Hepatic stellate cell (primary cell): ENCODE measurements around the gene SLC26A3.
"Not testable (repeated sequence)": the region's sequence is repeated elsewhere in the genome, so short reads cannot be mapped to it uniquely, and the experiment has no call there.

Experiments used
- DNase-seq: peaks from one replicate; pipeline ENCODE4 v3.0.0; 2011; ENCODE audit warnings: low spot score

SLC26A3 gene

DNA sequence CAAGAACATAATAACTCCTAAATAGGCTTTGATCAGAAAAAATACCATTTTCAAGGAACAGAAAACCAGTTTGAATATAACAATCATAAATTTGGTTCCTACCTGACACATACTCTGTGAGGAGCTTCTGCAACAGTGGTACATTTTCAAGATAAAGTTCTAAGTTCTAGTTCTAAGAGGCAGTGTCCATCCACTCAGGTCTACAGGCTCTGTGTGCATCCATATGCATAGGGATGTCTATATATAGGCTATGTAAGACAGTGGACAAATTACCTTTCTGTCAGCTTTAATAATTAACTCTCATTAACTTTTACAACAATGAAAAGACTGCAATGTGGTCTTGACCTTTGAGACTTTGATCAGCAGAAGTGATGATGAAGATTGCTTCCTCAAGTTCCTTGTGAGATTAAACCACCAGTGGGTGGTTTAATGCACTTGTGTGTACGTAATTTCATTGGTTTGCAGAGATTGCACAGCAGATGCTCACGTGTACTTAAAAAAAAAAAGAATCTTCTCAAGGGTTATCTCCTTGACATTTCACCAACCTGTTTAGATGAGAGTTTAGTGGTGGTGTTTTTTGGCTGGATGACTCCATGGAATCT lies at the start of gene SLC26A3:
TSS of gene SLC26A3 (minus strand) at position 215 of the 602 bp plus-strand sequence. CDS start 8,714 bp downstream, outside the sequence.
- DNase-seq, result no peak

DNA sequence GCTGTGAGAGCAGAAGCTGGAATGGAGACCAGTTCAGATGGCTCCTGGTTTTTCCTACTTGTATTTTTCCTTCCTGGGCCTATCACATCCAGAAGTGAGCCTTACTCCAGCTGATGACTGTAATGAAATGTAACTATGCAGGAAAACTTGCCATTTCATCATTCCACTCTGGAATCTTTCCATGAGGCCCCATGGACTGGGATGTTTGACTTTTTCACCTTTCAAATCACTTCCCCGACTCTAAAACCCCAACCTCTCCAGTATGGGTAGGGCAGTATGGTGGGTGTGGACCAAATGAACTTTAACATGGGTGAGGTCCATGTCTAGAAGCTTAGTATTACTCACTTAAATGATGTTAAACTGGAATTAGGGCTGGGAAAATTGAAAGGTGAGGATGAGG lies 47.6 kb upstream of the SLC26A3 start:
- DNase-seq, result no peak

DNA sequence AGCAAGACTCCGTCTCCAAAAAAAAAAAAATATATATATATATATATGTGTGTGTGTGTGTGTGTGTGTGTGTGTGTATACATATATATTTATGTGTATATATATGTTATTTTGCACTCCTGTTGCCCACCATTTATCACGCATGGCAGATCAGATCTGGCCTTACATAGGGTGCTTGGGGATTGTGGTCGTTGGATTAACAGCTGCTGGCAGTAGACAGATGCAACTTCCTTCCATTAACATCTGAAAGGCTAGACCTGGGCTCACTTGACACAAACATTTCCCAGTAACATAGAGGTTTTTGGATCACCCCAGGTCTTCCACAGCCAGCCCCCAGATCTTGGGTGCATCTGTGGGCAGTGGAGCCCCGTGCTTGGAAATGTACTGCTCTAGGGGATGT lies 47.2 kb upstream of the SLC26A3 start:
- DNase-seq, result no peak

DNA sequence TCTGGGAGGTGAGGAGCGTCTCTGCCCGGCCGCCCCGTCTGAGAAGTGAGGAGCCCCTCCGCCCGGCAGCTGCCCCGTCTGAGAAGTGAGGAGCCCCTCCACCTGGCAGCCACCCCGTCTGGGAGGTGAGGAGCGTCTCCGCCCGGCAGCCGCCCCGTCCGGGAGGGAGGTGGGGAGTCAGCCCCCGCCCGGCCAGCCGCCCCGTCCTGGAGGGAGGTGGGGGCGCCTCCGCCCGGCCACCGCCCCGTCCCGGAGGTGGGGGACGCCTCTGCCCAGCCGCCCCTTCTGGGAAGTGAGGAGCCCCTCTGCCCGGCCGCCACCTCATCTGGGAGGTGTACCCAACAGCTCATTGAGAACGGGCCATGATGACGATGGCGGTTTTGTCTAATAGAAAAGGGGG lies 45.2 kb upstream of the SLC26A3 start:
- DNase-seq, result not testable (repeated sequence)

DNA sequence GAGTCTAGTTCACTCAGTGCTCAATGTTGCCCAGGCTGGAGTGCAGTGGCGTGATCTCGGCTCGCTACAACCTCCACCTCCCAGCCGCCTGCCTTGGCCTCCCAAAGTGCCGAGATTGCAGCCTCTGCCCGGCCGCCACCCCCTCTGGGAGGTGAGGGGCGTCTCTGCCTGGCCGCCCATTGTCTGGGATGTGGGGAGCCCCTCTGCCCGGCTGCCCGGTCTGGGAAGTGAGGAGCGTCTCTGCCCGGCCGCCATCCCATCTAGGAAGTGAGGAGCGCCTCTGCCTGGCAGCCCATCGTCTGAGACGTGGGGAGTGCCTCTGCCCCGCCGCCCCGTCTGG lies 44.8 kb upstream of the SLC26A3 start:
- not testable (repeated sequence) for DNase-seq

DNA sequence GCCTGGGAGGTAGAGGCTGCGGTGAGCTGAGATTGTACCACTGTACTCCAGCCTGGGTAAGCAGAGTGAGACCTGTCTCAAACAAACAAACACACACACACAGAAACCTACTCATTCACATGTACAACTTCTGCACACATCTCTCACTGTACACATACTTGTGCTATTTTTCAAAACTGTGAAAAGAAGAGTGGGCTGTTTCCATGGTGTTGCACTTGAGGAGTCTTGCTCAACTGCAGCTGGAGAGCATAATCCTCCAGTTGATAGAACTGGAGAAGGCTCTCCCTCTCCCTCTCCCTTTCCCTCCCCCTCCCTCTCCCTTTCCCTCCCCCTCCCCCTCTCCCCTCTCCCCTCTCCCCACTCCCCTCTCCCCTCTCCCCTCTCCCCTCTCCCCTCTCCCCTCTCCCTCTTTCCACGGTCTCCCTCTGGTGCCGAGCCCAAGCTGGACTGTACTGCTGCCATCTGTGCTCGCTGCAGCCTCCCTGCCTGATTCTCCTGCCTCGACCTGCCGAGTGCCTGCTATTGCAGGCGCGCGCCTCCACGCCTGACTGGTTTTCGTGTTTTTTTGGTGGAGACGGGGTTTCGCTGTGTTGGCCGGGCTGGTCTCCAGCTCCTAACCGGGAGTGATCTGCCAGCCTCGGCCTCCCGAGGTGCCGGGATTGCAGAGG lies 44.3 kb upstream of the SLC26A3 start:
- DNase-seq, result no peak

DNA sequence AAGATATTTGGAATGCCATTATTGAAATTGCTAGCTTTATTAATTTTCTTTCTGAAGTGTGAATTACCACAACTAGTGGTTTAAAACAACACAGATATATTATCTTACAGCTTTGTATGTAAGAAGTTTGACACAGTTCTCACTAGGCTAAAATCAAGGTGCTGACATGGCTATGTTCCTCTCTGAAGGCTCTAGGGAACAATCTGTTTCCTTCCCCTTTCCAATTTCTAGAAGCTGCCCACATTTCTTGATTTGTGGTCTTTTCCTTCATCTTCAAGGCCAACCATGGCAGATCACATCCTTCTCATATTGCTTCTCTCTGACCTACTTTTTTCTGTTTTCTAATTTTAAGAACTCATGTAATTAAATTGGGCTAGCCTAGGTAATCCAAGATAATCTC lies 43.3 kb upstream of the SLC26A3 start:
- DNase-seq, result no peak

DNA sequence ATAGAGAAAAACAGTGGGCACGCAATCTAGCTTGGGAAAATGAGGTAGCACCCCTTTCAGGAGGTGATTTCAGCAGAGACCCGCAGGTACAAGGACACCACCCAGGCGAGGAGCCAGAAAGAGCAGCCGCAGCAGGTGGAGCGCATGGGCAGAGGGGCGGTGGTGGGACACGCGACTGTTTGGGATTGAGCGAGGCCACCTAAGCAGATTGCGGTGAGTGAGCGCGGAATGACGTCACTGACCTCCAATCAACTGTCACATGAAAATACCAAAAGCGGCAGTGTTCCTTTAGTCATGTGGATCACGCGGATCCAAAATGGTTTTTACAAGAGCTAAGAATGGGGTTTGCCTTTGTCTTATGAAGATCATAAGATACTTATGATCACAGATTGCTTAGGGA lies 40.2 kb upstream of the SLC26A3 start:
- DNase-seq, result no peak

DNA sequence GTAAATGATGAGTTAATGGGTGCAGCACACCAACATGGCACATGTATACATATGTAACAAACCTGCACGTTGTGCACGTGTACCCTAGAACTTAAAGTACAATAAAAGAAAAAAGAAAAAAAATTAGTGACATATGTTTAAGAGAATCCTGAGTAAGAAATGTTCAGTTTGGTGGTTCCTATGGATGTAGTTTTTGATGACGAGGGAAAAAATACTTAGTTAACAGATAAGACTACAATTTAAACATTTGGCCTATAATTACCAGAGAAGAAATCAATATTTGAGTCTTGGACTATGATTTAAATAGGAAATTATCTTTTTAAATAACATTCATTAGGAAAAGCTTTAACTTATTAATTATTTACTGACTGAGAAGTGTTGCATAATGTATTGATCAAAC lies 39.2 kb upstream of the SLC26A3 start:
- no peak for DNase-seq

DNA sequence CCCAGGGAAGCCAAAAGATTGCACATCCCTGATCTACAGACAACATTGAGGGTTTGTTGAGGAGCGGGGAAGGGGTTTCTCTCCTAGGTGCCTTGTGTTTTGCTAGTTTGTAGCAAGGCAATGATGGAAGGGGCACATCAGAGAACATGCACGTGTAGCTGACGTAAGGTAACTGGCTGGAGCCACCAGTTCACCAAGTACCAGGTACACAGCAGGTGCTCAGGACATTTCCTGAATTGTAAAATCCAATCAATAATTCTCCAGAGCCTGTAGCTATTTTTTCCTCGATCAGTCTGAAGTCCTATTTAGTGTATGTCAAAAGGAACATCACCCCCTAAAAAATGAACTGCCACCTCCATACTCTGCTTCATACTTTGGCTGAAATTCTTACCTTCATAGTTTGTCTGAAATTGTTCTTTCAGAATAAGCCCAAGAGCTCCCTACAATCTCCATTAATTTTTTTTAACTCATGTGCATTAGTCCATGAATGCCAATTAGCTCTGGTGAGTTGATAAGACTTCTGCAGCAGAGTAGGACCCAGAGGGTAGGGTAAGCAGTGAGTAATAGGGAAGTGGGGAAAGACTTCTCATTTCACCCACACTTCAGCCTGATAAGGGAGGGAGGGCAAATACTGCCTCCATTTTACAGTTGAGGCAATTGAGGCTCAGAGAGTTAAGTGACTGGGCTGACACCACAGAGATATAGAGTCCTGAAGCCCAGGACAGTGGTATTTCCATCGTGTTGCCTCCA lies 36.0 kb upstream of the SLC26A3 start:
- DNase-seq, result no peak

DNA sequence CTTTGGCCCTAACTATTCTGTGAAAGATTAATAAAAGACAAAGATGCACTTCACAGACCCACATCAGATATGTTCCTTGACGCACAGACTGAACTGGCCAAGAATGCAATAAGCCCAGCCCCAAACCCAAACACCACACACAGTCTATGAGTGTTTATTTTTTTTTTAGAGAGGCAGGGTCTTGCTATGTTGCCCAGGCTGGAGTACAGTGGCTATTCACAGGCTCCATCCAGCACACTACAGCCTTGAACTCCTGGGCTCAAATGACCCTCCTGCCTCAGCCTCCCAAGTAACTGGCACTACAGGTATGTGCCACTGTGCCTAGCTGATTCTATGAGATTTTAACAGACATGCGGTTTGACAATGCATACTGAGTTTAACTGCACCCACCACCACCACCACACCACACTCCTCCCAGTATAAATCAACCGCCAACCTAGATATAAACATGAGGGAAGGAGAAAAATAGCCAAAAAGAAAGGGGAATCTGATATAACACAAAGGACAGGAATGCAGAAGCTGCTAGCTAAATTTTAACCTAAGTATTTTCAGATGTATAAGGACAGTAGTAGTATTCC lies 35.1 kb upstream of the SLC26A3 start:
- no peak for DNase-seq

DNA sequence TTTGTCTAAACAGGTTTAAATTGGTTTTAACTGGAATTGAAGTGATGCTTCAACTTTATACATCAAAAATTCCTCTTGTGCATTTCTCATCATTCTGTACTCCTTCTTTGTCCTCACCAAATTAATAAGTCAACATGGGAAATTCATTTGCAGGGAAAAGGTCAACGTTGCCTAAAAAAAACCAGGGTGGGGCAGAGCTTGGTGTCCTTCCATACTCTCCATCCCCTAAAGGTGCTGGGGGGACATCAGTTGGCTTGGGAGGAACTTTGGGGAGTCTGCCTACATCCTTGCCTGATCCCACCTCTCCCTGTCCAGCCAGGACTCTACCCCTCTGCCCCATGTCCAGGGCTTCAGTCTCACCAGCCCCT lies 34.1 kb upstream of the SLC26A3 start:
- DNase-seq, result no peak

DNA sequence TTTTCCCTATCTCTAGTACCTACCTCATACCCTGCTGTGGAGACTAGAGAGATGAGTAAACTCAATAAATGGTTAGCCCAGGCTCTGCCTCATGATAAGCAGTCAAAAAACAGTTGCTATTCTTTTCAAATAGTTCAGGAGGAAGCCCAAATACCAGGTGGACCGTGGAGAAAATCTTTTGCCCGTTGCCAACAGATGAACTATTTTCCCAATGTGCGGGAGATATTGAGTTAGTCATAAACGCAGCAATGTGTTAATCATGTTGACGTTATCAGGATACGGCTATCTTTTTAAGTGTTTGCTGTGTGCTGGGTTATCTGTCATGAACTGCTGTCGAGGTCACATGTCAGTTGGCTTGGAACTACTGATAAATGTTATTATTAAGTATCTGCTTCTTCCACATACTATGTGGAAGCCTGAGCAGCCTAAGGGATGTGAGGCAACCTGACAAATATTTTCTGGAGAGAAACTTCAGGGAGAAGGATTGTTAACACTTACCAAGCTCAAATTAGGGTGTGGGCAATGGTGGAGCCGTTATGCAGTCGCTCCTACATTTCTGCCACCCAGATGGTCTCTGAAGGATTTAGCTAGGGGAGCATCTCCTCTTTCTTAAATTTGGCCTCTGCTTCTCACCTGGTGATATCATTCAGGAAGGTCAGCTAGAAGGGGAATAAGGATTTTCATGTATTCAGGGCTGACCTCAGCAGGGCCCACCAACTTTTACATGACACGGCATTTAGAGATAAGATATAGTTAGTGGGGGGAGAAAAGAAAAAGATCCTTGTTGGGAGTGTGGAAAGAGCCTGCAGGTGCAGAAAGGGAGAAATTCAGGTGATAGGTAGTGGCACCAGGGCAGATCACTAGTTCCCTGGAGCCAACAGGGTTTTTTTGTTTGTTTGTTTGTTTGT lies 33.5 kb upstream of the SLC26A3 start:
- DNase-seq, result no peak

DNA sequence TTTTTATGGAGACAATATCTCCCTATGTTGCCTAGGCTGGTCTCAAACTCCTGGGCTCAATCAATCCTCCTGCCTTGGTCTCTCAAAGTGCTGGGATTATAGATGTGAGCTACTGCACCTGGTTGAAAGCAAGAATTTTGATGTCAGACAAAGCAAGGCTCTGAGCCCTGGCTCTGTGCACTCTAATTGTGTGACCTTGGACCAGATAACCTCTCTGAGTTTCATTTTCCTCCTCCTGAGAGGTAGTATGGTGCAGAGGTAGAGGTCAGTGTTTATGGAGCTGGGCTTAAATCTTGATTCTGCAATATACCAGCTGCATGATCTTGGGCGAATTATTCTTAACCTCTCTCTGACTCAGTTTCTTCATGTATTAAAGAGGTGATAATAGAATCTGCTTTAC lies 31.4 kb upstream of the SLC26A3 start:
- DNase-seq, result no peak

DNA sequence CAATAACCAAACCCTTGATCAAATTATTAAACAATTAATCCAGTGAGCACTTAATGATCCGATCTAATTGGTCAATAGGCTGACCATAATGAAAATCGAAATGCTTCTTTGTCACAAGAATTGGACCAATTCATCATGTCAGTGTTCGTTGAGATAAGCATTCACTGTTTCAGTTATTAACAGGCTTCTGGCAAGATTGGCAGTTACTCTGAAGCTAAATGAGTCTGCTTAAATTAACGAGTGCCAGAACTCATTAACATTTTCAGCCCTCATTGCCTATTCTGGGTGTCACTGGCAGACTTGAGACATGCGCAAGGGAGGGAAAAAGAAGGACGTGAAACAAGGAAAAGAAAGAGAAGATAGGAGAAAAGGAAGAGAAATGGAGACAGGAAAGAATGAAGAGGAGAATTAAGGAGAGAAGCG lies 30.7 kb upstream of the SLC26A3 start:
- DNase-seq, result no peak

DNA sequence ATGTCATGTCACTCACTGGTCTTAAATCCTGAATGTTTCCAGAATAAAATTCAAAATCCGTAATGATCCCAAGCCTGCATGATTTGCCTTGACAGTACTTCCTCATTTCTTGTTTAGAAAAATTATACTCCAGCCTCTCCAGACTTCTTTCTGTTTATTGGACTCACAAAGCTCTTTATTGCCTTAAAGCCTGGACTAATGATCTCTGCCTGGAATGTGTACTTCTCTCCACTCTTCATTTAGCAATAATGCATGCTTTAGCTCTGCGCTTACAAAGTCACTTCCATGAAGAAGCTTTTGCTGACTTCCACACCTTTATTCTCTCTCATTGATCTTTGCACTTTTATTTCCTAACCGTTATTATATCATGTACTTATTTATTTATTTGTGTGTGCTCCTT lies 27.4 kb upstream of the SLC26A3 start:
- DNase-seq, result no peak

DNA sequence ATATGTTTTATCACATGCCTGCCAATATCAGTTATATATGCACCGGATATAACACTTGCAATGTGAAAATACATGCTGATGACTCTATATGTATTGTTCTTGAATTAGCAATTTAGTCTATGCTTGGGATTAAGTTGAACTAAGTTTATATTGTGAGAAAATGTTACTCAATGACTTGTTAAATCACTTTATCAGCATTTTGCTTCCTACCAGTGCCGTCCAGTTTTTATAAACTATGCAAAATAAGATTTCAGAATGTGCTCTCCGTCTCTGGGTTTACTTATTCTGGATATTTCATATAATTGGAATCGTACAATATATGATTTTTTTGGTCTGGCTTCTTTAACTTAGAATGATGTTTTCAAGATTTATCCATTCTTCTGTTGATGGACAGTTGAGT lies 25.5 kb upstream of the SLC26A3 start:
- no peak for DNase-seq

DNA sequence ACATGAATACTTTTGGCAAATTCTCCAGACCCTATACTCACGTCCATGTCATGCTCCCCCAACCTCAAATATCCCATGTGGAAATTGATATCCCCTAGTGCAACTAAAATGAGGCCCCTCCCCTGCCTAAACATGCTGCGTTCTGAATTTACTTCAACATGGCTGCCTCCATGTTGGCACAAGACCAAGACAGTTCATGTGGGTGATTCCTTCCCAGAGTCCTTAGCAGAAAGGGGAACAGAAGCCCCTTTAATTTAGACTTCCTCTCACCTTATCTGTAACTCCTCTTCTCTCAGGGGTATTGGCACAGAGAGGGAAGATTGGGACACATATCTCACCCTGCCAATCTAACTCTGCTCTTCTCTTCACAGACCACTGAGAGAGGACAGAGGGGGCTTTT lies 24.5 kb upstream of the SLC26A3 start:
- DNase-seq, result no peak

DNA sequence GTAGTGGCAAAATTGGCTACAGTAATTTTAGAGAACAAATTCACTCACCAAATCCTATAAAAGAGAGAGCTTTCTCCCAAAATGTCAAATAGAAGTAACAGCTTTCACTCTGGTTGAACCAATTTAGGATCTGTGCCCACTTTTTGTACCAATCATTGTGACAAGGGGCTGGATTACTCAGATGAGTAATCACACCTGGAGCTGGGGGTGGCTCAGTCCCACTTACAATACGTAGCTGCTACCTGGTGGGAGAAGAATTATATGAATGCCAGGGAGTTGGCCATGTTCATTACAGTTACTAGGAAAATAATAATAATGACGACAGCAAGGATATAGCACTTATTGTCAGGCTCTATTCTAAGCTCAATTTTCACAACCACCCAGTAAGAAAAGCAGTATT lies 23.4 kb upstream of the SLC26A3 start:
- no peak for DNase-seq

DNA sequence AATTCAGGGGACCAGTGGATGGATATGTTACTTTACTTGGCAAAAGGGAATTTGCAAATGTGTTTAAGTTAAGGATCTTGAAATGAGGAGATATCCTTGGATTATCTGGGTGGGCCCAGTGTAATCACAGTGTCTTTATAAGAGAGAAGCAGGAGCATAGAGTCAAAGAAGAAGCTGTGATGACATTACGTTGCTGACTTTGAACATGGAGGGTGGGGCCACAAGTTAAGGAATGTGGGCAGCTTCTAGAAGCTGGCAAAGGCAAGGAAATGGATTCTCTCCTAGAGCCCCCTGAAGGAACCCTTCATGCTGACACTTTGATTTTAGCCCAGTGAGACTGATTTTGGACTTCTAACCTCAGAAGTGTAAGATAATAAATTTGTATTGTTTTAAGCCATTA lies 21.8 kb upstream of the SLC26A3 start:
- DNase-seq, result no peak

DNA sequence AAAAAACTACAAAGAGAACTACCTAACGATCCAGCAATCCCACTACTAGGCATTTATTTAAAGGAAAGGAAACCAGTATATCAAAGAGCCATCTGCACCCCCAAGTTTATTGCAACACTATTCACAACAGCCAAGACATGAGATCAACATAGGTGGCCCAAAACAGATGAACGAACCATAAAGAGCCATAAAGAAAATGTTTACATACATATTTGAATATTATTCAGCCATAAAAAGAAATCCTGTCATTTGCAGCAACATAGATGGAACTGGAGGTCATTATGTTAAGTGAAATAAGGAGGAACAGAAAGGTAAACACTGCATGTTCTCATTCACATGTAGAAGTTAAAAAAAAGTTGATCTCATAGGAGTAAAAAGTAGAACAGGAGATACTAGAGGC lies 15.6 kb upstream of the SLC26A3 start:
- DNase-seq, result no peak

DNA sequence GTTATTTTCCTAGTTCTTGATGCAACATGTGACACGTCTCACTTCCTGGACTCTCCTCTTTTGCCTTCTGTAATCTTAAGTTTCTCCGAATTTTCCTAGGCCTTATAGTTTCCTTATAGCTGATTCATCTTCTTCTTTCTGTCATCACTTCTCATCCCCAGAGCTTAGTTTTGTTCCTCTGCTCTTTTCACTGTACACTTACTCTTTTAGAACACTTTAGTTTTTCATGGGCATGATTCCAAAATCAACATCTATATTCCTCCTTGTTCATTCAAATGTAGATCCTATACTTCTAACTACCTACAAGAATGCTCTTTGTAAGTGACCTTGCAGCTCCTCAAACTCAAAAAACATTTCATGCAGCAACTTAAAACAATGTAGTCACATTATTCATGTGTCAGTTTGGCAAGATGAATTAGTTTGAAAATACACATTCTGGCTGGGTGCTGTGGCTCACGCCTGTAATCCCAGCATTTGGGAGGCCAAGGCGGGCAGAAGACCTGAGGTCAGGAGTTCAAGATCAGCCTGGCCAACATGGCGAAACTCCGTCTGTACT lies 13.1 kb upstream of the SLC26A3 start:
- DNase-seq, result no peak
